WTC11 (cell line): ENCODE data around the gene ZNF853. TPM values are rescaled to one million over a fixed set of nuclear protein-coding genes. Genes with fewer than 3 reads are reported as not detected.
A peak's percentile ranks its signal among the peaks of the same experiment; 100 is the strongest.
"Not testable (repeated sequence)": the region's sequence is repeated elsewhere in the genome, so short reads cannot be mapped to it uniquely, and the experiment has no call there.

Source experiments
- ATAC-seq: fragments of 200-7000 bp; cut with Tn5 transposase; 2 replicates; pipeline ENCODE4 v1.10.0; 2021; ENCODE audit warnings: mild to moderate bottlenecking, moderate library complexity
- CTCF ChIA-PET: fragments of 300-600 bp; sonication (Branson Sonifier 250); formaldehyde crosslinking; loops from one replicate; lab custom pipeline; 2021; ENCODE audit warnings: antibody characterized with exemption; lab: Charles Lee
- POLR2A ChIA-PET: fragments of 350-600 bp; sonication (Branson Sonifier 250); formaldehyde crosslinking; loops from one replicate; lab custom pipeline; 2021; ENCODE audit warnings: antibody characterized with exemption; lab: Charles Lee
- DNase-seq: peaks from one replicate; pipeline ENCODE4 v3.0.0; 2021; ENCODE audit warnings: low spot score
- H3K27ac Mint-ChIP-seq: 2 replicates; pipeline ENCODE4 v1.8.0; 2021; ENCODE audit warnings: mixed read lengths
- H3K27me3 Mint-ChIP-seq: 2 replicates; pipeline ENCODE4 v1.8.0; 2021; ENCODE audit warnings: low read depth, mild to moderate bottlenecking, moderate library complexity, mixed read lengths
- H3K36me3 Mint-ChIP-seq: 2 replicates; pipeline ENCODE4 v1.8.0; 2021; ENCODE audit warnings: mixed read lengths
- H3K4me1 Mint-ChIP-seq: 2 replicates; pipeline ENCODE4 v1.8.0; 2022; ENCODE audit warnings: mixed read lengths
- H3K4me3 Mint-ChIP-seq: 2 replicates; pipeline ENCODE4 v1.8.0; 2021; ENCODE audit warnings: mild to moderate bottlenecking, moderate library complexity, mixed read lengths
- H3K9me3 Mint-ChIP-seq: 2 replicates; pipeline ENCODE4 v1.8.0; 2021; ENCODE audit warnings: mixed read lengths
- ATF1 ChIP-seq: sonication (generic); formaldehyde crosslinking; IDR thresholded peaks from 2 replicates; pipeline ENCODE4 v1.8.1; 2023; ENCODE audit warnings: mild to moderate bottlenecking, moderate library complexity, missing genetic modification reagents
- ELF4 ChIP-seq: sonication (generic); formaldehyde crosslinking; IDR thresholded peaks from 2 replicates; pipeline ENCODE4 v1.8.1; 2022; ENCODE audit warnings: low read depth, mild to moderate bottlenecking, moderate library complexity, missing genetic modification reagents
- FOXJ3 ChIP-seq: sonication (generic); formaldehyde crosslinking; IDR thresholded peaks from 2 replicates; pipeline ENCODE4 v1.9.0; 2021; ENCODE audit warnings: missing genetic modification reagents, mild to moderate bottlenecking, borderline replicate concordance
- IRF2 ChIP-seq: sonication (generic); formaldehyde crosslinking; IDR thresholded peaks from 2 replicates; pipeline ENCODE4 v1.8.0; 2022; ENCODE audit warnings: low read depth, missing genetic modification reagents, borderline replicate concordance
- KAT7 ChIP-seq: sonication (generic); formaldehyde crosslinking; IDR thresholded peaks from 2 replicates; pipeline ENCODE4 v1.8.1; 2023; ENCODE audit warnings: missing genetic modification reagents, mild to moderate bottlenecking, borderline replicate concordance
- MAX ChIP-seq: sonication (generic); formaldehyde crosslinking; IDR thresholded peaks from 2 replicates; pipeline ENCODE4 v1.8.0; 2022; ENCODE audit warnings: mild to moderate bottlenecking, missing genetic modification reagents
- PREB ChIP-seq: sonication (generic); formaldehyde crosslinking; IDR thresholded peaks from 2 replicates; pipeline ENCODE4 v1.8.1; 2022; ENCODE audit warnings: mild to moderate bottlenecking, missing genetic modification reagents, moderate library complexity, borderline replicate concordance
- SOX15 ChIP-seq: fragments of 250-450 bp; sonication (Bioruptor Pico); IDR thresholded peaks from 2 replicates; pipeline ENCODE4 v1.9.0; 2021; ENCODE audit warnings: mild to moderate bottlenecking
- SP1 ChIP-seq: sonication (generic); formaldehyde crosslinking; conservative IDR thresholded peaks from 2 replicates; pipeline ENCODE4 v1.8.1; 2022; ENCODE audit warnings: missing genetic modification reagents
- STAT6 ChIP-seq: sonication (generic); formaldehyde crosslinking; conservative IDR thresholded peaks from 2 replicates; pipeline ENCODE4 v1.8.1; 2023; ENCODE audit warnings: mild to moderate bottlenecking, low read depth, missing genetic modification reagents, moderate library complexity
- USF2 ChIP-seq: sonication (generic); formaldehyde crosslinking; IDR thresholded peaks from 2 replicates; pipeline ENCODE4 v1.8.1; 2023; ENCODE audit warnings: mild to moderate bottlenecking, missing genetic modification reagents, moderate library complexity
- ZNF121 ChIP-seq: sonication (generic); formaldehyde crosslinking; IDR thresholded peaks from 2 replicates; pipeline ENCODE4 v1.8.0; 2023; ENCODE audit warnings: missing genetic modification reagents
- ZNF396 ChIP-seq: fragments of 250-450 bp; sonication (Bioruptor Pico); IDR thresholded peaks from 2 replicates; pipeline ENCODE4 v1.8.0; 2021; ENCODE audit warnings: mild to moderate bottlenecking, moderate library complexity, borderline replicate concordance
- ZNF423 ChIP-seq: fragments of 250-450 bp; sonication (Bioruptor Pico); IDR thresholded peaks from 2 replicates; pipeline ENCODE4 v2.1.2; 2022; ENCODE audit warnings: mild to moderate bottlenecking, moderate library complexity
- total RNA-seq: library from RNA; stranded (reverse); gene quantifications from 3 replicates; pipeline ENCODE4 v1.2.3, GENCODE V29; 2021

Gene ZNF853
- total RNA-seq, 1 experiment from 2014 or later = 7.7 TPM

- TF ChIP-seq ZNF396 (CRISPR knock-in tag) (no peak), ATF1 (CRISPR knock-in tag) (no peak), ZNF121 (CRISPR knock-in tag) (no peak), STAT6 (CRISPR knock-in tag) (no peak), IRF2 (CRISPR knock-in tag) (no peak)
- ChIA-PET POLR2A (interaction anchor here (0.7 kb wide), 1 partner anchor 1537 kb away, joined by 4 read pairs; no protein-coding TSS in a partner anchor), CTCF (no interaction called here)
- ATAC-seq (no peak), DNase-seq (no peak)
- Mint-ChIP-seq H3K27ac (no peak overlapping the region), H3K4me1 (peaks cover 17% of the 10 kb centered on the region), H3K27me3 (no peaks in the 10 kb centered on the region), H3K36me3 (peaks cover 6% of the 10 kb centered on the region), H3K4me3 (no peak overlapping the region), H3K9me3 (no peaks in the 10 kb centered on the region)
Observed at GRCh38 chr7:6656413-6656812, 41.0 kb downstream of the ZNF853 start.

GRCh38 chr7:6658618-6659345, 43.4 kb downstream of the ZNF853 start:
- H3K36me3 Mint-ChIP-seq = peaks cover 3% of the 10 kb centered on the region; the same call in 1 of the 2 replicates
- H3K27ac Mint-ChIP-seq = no peak overlapping the region
- DNase-seq = peak; percentile 11
- POLR2A ChIA-PET = interaction anchor here (0.6 kb wide), 1 partner anchor 173 kb away, joined by 3 read pairs; no protein-coding TSS in a partner anchor
- TF ChIP-seq MAX (CRISPR knock-in tag) (no peak), ZNF423 (CRISPR knock-in tag) (no peak), SP1 (CRISPR knock-in tag) (no peak), ATF1 (CRISPR knock-in tag) (no peak), USF2 (no peak), SOX15 (CRISPR knock-in tag) (no peak), ELF4 (CRISPR knock-in tag) (no peak), KAT7 (CRISPR knock-in tag) (no peak), FOXJ3 (CRISPR knock-in tag) (no peak), PREB (CRISPR knock-in tag) (no peak)
- H3K4me3 Mint-ChIP-seq = no peak overlapping the region
- peaks cover 17% of the 10 kb centered on the region for H3K4me1 Mint-ChIP-seq
- no peaks in the 10 kb centered on the region for H3K27me3 Mint-ChIP-seq
- H3K9me3 Mint-ChIP-seq = no peaks in the 10 kb centered on the region
- CTCF ChIA-PET = no interaction called here
- peak; percentile 31; the same call in 1 of the 2 replicates for ATAC-seq

- DNase-seq, H3K27ac Mint-ChIP-seq, H3K4me1 Mint-ChIP-seq, CTCF ChIA-PET, H3K4me3 Mint-ChIP-seq, POLR2A ChIA-PET, ATAC-seq: not testable (repeated sequence)
- H3K9me3 Mint-ChIP-seq = peaks cover 62% of the 10 kb centered on the region
- peaks cover 36% of the 10 kb centered on the region for H3K27me3 Mint-ChIP-seq
- H3K36me3 Mint-ChIP-seq = peaks cover 82% of the 10 kb centered on the region
Observed at GRCh38 chr7:6670851-6671250, 55.4 kb downstream of the ZNF853 start.

Other genes with a start within 250 kb of the ZNF853 start
- 260 to 281 TPM (median 260 TPM) in 3 replicates for gene RAC1, start 241.1 kb upstream of the ZNF853 start, total RNA-seq
- 32.7 to 38.7 TPM (median 33.6 TPM) in 3 replicates for gene DAGLB, start 167.7 kb upstream of the ZNF853 start, total RNA-seq
- gene KDELR2, start 131.5 kb upstream of the ZNF853 start, total RNA-seq = 79.4 to 84.3 TPM (median 79.9 TPM) in 3 replicates
- 3.0 to 4.8 TPM (median 4.6 TPM) in 3 replicates for gene GRID2IP, start 64.1 kb upstream of the ZNF853 start, total RNA-seq
- 37.7 to 48.2 TPM (median 46.4 TPM) in 3 replicates for gene ZDHHC4, start 38.2 kb upstream of the ZNF853 start, total RNA-seq
- gene INTS15, start 25.6 kb upstream of the ZNF853 start, total RNA-seq = 25.6 to 28.2 TPM (median 27.6 TPM) in 3 replicates
- gene ZNF316, start 21.7 kb downstream of the ZNF853 start, total RNA-seq = 15.1 to 19.9 TPM (median 18.8 TPM) in 3 replicates
- 19.9 to 21.6 TPM (median 20.9 TPM) in 3 replicates for gene ZNF12, start 91.3 kb downstream of the ZNF853 start, total RNA-seq
- gene RSPH10B2, start 138.5 kb downstream of the ZNF853 start, total RNA-seq = 0.25 to 0.44 TPM in 2 of 3 replicates, not detected in the other
- 31.9 to 44.9 TPM (median 39.9 TPM) in 3 replicates for gene CCZ1B, start 210.7 kb downstream of the ZNF853 start, total RNA-seq